Thyroid gland (tissue), 4 donors: ENCODE data around the gene EIF4G2.

Source experiments
- POLR2A ChIP-seq, 2 donors: fragments of 450-650 bp; IDR thresholded peaks; one replicate each; pipeline ENCODE4 v1.6.1; 2017; ENCODE audit warnings: antibody characterized with exemption in 2 of 2, mild to moderate bottlenecking in 2 of 2, moderate library complexity in 1 of 2
- TF ChIP-seq, protein P1 (sequence below), 6 experiments: fragments of 200-600 bp in 3 of 6; fragments of 450-650 bp in 3 of 6; sonication (generic) in 3 of 6; IDR thresholded peaks; one replicate each; pipeline ENCODE4 v1.5.1; 2016 to 2019; ENCODE audit warnings: antibody characterized with exemption in 6 of 6, mild to moderate bottlenecking in 2 of 6, inconsistent platforms in 1 of 6, moderate library complexity in 1 of 6

DNA sequence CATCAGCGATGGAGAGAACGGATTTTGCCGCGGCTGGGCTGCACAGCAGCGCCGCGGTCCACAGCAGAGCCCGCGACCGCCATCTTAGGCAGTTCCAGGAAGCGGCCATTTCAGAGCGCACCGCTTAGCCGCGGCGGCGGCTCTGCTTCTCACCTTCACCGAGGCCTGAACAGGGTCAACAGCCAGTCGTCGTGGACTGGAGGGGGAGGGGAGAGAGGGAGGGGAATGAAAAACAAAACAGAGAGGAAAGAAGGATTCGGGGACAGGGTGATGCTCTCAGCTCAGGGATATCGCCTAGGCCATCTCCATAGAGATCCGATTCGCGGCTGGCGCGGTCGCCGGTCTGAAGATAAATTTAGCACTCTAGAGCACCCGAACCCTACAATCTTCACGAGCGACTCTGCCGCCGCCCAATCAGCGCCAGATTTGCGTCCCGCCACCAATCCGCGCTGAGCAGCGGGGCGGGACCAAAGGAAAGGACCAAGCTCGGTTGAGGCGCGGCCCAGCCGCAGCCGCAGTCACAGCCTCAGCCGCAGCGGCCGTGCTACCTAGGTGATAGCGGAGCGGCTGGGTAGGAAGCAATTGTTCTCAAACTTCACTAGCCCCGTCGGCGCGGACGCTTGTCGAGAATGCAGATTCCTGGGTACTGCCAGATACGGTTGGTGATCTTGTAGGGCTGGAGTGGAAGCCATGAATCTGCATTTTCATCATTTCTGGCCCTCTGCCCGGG, 49.1 kb upstream of the EIF4G2 start, which contains the start of gene ZBED5:
- TF ChIP-seq POLR2A (IDR thresholded peaks at IDR 0.05) = peak; percentile 78 to 99
- TF ChIP-seq, protein P1, sequence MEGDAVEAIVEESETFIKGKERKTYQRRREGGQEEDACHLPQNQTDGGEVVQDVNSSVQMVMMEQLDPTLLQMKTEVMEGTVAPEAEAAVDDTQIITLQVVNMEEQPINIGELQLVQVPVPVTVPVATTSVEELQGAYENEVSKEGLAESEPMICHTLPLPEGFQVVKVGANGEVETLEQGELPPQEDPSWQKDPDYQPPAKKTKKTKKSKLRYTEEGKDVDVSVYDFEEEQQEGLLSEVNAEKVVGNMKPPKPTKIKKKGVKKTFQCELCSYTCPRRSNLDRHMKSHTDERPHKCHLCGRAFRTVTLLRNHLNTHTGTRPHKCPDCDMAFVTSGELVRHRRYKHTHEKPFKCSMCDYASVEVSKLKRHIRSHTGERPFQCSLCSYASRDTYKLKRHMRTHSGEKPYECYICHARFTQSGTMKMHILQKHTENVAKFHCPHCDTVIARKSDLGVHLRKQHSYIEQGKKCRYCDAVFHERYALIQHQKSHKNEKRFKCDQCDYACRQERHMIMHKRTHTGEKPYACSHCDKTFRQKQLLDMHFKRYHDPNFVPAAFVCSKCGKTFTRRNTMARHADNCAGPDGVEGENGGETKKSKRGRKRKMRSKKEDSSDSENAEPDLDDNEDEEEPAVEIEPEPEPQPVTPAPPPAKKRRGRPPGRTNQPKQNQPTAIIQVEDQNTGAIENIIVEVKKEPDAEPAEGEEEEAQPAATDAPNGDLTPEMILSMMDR (IDR thresholded peaks at IDR 0.05) = peak in 1 of 6 experiments; percentile 16
